Spleen (tissue), 7 donors: Measurements from ENCODE around the gene ETV3.

ENCODE experiments used
- CTCF ChIP-seq, 11 experiments: fragments of 200-600 bp in 7 of 11; fragments of 450-650 bp in 4 of 11; sonication (generic) in 4 of 11; IDR thresholded peaks in 8 of 11; conservative IDR thresholded peaks in 3 of 11; 1 replicate in 7 of 11; 2 replicates in 4 of 11; pipeline versions ENCODE4 v1.4.0 to v1.8.0; 2016 to 2021; ENCODE audit warnings: antibody characterized with exemption in 11 of 11, inconsistent platforms in 4 of 11, mild to moderate bottlenecking in 1 of 11
- POLR2A ChIP-seq, 3 donors: fragments of 450-650 bp; IDR thresholded peaks; one replicate each; pipeline ENCODE4 v1.5.1; 2017; ENCODE audit warnings: antibody characterized with exemption in 3 of 3, mild to moderate bottlenecking in 1 of 3
- donor health status: DM: no; HTN: no; CAD: no; lungs with moderate emphysema.
- donor health status: DM: no; HTN: no; CAD: no.
- donor health status: DM: no; HTN: no; CAD: no.

- TF ChIP-seq CTCF (IDR thresholded peaks at IDR 0.05 in 8 of 11, conservative IDR thresholded peaks at IDR 0.05 in 3 of 11) (no peak), POLR2A (IDR thresholded peaks at IDR 0.05) (no peak)
These were observed 16.8 kb upstream of the ETV3 start for GRCh38 chr1:157154940-157155514.
